ENCODE results near the gene CD14. TPM values are rescaled to one million over a fixed set of nuclear protein-coding genes. Genes with fewer than 3 reads are reported as not detected.
"Not testable (repeated sequence)": the region's sequence is repeated elsewhere in the genome, so short reads cannot be mapped to it uniquely, and the experiment has no call there.

The CD14 gene
- total RNA-seq, 1 donor from 2014 or later, result 48.4 TPM

- intact Hi-C loops (cut with DNase I), result loop anchor here (10.0 kb wide), 1 partner anchor 75 kb away; the partner anchor contains the start of genes APBB3 and SLC35A4
- peak in 1 of 2 donors; percentile 36 for TF ChIP-seq POLR2A (IDR thresholded peaks at IDR 0.05)
- peak in 2 of 3 experiments; percentile 21 to 33 for TF ChIP-seq CTCF (IDR thresholded peaks at IDR 0.05)
- TF ChIP-seq POLR2AphosphoS5 (IDR thresholded peaks at IDR 0.05; ENCODE audit: insufficient read depth in 1 of 2, low read depth in 1 of 2), result peak; percentile 80 to 92
- DNase-seq (ENCODE audit: extremely low spot score in 2 of 2), result peak in 1 of 2 donors; percentile 94
- Histone ChIP-seq H3K27me3 (no peaks in the 10 kb centered on the region), H3K36me3 (peaks cover 0 to 10% of the 10 kb centered on the region in 2 donors), H3K27ac (peak within 1 kb of the TSS; percentile 88), H3K4me1 (peaks cover 26% of the 10 kb centered on the region), H3K4me3 (peak within 1 kb of the TSS; percentile 62 to 85), H3K9me3 (no peaks in the 10 kb centered on the region)
Observed at GRCh38 chr5:140639148-140639981, 6.4 kb upstream of the CD14 start, which contains the start of gene TMCO6. Gene TMCO6 (plus strand): TSS chr5:140639451. CDS start chr5:140639528, 77 bp downstream.

DNA sequence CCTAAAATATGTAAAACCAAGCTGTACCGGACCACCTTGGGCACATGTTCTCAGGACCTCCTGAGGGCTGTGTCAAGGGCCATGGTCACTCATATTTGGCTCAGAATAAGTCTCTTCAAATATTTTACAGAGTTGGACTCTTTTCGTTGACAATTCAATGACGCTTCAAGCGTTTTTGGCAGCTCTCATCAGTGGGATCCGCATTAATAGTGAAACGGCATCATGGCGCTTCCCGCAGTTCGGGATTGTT, 5.8 kb upstream of the CD14 start:
- H3K4me1 ChIP-seq, result peaks cover 27% of the 10 kb centered on the region

GRCh38 chr5:140637371-140638100, 4.6 kb upstream of the CD14 start:
- no peak for TF ChIP-seq CTCF (IDR thresholded peaks at IDR 0.05)
- no peak for TF ChIP-seq POLR2A (IDR thresholded peaks at IDR 0.05)
- TF ChIP-seq POLR2AphosphoS5 (IDR thresholded peaks at IDR 0.05; ENCODE audit: insufficient read depth in 1 of 2, low read depth in 1 of 2), result no peak
- H3K4me1 ChIP-seq, result peaks cover 39% of the 10 kb centered on the region
- intact Hi-C loops (cut with DNase I), result loop anchor here (10.0 kb wide), 1 partner anchor 73 kb away; the partner anchor contains the start of genes APBB3 and SLC35A4
- DNase-seq (ENCODE audit: extremely low spot score in 2 of 2), result no peak
- no peak overlapping the region for H3K4me3 ChIP-seq
- no peaks in the 10 kb centered on the region for H3K36me3 ChIP-seq
- H3K27ac ChIP-seq, result no peak overlapping the region
- H3K27me3 ChIP-seq, result no peaks in the 10 kb centered on the region
- no peaks in the 10 kb centered on the region for H3K9me3 ChIP-seq

More for the DNA sequence above, 5.8 kb upstream of the CD14 start:
- Histone ChIP-seq H3K4me3 (peak overlapping the region; percentile 62 to 85), H3K27ac (peak overlapping the region; percentile 88)
- H3K9me3 ChIP-seq; H3K27me3 ChIP-seq; DNase-seq (ENCODE audit: extremely low spot score in 2 of 2); H3K36me3 ChIP-seq: not testable (repeated sequence)
- intact Hi-C loops (cut with DNase I), result loop anchor here (10.0 kb wide), 1 partner anchor 74 kb away; the partner anchor contains the start of genes APBB3 and SLC35A4

GRCh38 chr5:140635291-140636257, 2.6 kb upstream of the CD14 start:
- Histone ChIP-seq H3K4me1 (peaks cover 40% of the 10 kb centered on the region), H3K36me3 (no peaks in the 10 kb centered on the region), H3K27me3 (no peaks in the 10 kb centered on the region), H3K4me3 (no peak overlapping the region), H3K9me3 (no peaks in the 10 kb centered on the region), H3K27ac (no peak overlapping the region)
- intact Hi-C loops (cut with DNase I), result loop anchor here (10.0 kb wide), 1 partner anchor 71 kb away; the partner anchor contains the start of genes APBB3 and SLC35A4
- no peak for TF ChIP-seq POLR2AphosphoS5 (IDR thresholded peaks at IDR 0.05; ENCODE audit: insufficient read depth in 1 of 2, low read depth in 1 of 2)
- no peak for TF ChIP-seq CTCF (IDR thresholded peaks at IDR 0.05)
- TF ChIP-seq POLR2A (IDR thresholded peaks at IDR 0.05), result no peak
- DNase-seq (ENCODE audit: extremely low spot score in 2 of 2), result no peak

- H3K9me3 ChIP-seq, result no peaks in the 10 kb centered on the region
- DNase-seq (ENCODE audit: extremely low spot score in 2 of 2), result no peak
- H3K27me3 ChIP-seq, result no peaks in the 10 kb centered on the region
- TF ChIP-seq POLR2A (IDR thresholded peaks at IDR 0.05) (no peak), CTCF (IDR thresholded peaks at IDR 0.05) (no peak), POLR2AphosphoS5 (IDR thresholded peaks at IDR 0.05; ENCODE audit: insufficient read depth in 1 of 2, low read depth in 1 of 2) (no peak)
- intact Hi-C loops (cut with DNase I), result loop anchor here (10.0 kb wide), 1 partner anchor 69 kb away; the partner anchor contains the start of genes APBB3 and SLC35A4
- H3K27ac ChIP-seq, result no peak overlapping the region
- H3K4me3 ChIP-seq, result no peak overlapping the region
- peaks cover 31% of the 10 kb centered on the region for H3K4me1 ChIP-seq
- H3K36me3 ChIP-seq, result no peaks in the 10 kb centered on the region
Observed at GRCh38 chr5:140634103-140634502, 1.1 kb upstream of the CD14 start.

Data from vagina (tissue), 2 donors.